Activated T-cell treated with anti-CD3 and anti-CD28 coated beads for 4 hours (primary cell): ENCODE results near the gene FZD4.
"Not testable (repeated sequence)": the region's sequence is repeated elsewhere in the genome, so short reads cannot be mapped to it uniquely, and the experiment has no call there.

Source experiments
- DNase-seq: peaks from one replicate; pipeline ENCODE4 v3.0.0-alpha.2; 2020

Gene FZD4

GRCh38 chr11:86937193-86937806, 17.9 kb downstream of the FZD4 start:
- not testable (repeated sequence) for DNase-seq

- no peak for DNase-seq
Observed at GRCh38 chr11:86934926-86935579, 20.1 kb downstream of the FZD4 start.

- no peak for DNase-seq
Observed at GRCh38 chr11:86934582-86934900, 20.7 kb downstream of the FZD4 start.

- no peak for DNase-seq
Observed at GRCh38 chr11:86933891-86934581, 21.2 kb downstream of the FZD4 start.

GRCh38 chr11:86932924-86933875, 22.0 kb downstream of the FZD4 start:
- DNase-seq = no peak

GRCh38 chr11:86932259-86932585, 23.0 kb downstream of the FZD4 start:
- DNase-seq = no peak

GRCh38 chr11:86931548-86932258, 23.5 kb downstream of the FZD4 start:
- no peak for DNase-seq

GRCh38 chr11:86930957-86931547, 24.1 kb downstream of the FZD4 start:
- no peak for DNase-seq

- no peak for DNase-seq
Observed at GRCh38 chr11:86926975-86927374, 28.2 kb downstream of the FZD4 start.

GRCh38 chr11:86923999-86924766, 31.0 kb downstream of the FZD4 start:
- DNase-seq = no peak

GRCh38 chr11:86922225-86922624, 33.0 kb downstream of the FZD4 start:
- no peak for DNase-seq

- DNase-seq = no peak
Observed at GRCh38 chr11:86919557-86920210, 35.5 kb downstream of the FZD4 start.

GRCh38 chr11:86918973-86919372, 36.2 kb downstream of the FZD4 start:
- DNase-seq = no peak

- DNase-seq = no peak
Observed at GRCh38 chr11:86918496-86918895, 36.7 kb downstream of the FZD4 start.

- no peak for DNase-seq
Observed at GRCh38 chr11:86917589-86917988, 37.6 kb downstream of the FZD4 start.

- no peak for DNase-seq
Observed at GRCh38 chr11:86916330-86916729, 38.9 kb downstream of the FZD4 start.

GRCh38 chr11:86915850-86916249, 39.3 kb downstream of the FZD4 start:
- not testable (repeated sequence) for DNase-seq

GRCh38 chr11:86914865-86915519, 40.2 kb downstream of the FZD4 start:
- no peak for DNase-seq

GRCh38 chr11:86912238-86912637, 43.0 kb downstream of the FZD4 start:
- DNase-seq = no peak

- DNase-seq = no peak
Observed at GRCh38 chr11:86910592-86910991, 44.6 kb downstream of the FZD4 start.
